HG02840 (cell line): ENCODE results near the gene NDUFAF2.
"Not testable (repeated sequence)": the region's sequence is repeated elsewhere in the genome, so short reads cannot be mapped to it uniquely, and the experiment has no call there.

Experiments used
- ATAC-seq: cut with Tn5 transposase; IDR thresholded peaks from one replicate; pipeline ENCODE4 v1.9.1; 2021; ENCODE audit warnings: mild to moderate bottlenecking, moderate library complexity, moderate number of reproducible peaks; ENCODE audit not compliant: unreplicated experiment, low FRiP score

The NDUFAF2 gene

DNA sequence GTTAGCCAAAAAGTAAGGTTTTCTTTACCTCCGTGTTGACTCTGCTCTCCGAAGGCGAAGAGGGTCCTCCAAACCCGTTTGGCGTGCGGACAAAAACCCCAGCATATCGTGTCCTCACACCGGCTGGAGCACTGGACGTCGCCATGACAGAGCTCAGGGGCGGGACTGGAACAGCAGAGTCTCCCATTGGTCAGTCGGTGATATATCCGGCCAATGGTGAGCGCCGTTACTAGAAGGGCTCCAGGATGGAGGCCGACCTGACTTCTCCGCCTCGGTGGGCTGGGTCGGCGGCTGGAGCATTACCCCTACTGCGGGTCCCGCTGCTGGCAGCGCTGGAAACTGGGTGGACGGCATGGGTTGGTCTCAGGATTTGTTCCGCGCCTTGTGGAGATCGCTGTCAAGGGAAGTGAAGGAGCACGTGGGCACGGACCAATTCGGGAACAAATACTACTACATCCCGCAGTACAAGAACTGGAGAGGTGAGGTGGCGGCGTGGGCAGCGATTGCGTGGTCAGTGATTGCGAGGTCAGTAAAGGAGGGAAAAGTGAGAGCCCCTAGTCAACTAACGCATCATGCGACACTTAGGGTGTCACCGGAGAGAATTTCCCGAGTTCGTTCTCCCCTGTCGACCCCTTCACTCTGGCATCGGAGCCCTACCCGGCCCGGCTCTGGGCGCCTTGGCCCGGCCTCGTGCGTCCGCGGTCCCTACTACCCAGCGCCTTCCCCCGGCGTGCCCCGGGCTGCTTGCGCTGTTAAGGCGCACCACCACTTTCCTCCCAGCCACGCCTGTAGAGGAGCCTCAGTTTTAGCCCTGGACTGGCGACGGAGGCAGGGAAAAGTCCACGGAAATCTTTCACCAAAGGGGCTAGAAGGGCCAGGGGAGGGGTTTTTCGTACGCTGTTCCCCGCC, at the start of gene NDUFAF2, which contains the start of gene ERCC8:
Gene NDUFAF2 (plus strand): TSS at position 302 of the 909 bp plus-strand sequence. CDS start 51 bp downstream, at position 353.
Gene ERCC8 (minus strand): TSS at position 167 of the 909 bp plus-strand sequence. CDS start 62 bp downstream, at position 105.
- peak; percentile 100 for ATAC-seq

DNA sequence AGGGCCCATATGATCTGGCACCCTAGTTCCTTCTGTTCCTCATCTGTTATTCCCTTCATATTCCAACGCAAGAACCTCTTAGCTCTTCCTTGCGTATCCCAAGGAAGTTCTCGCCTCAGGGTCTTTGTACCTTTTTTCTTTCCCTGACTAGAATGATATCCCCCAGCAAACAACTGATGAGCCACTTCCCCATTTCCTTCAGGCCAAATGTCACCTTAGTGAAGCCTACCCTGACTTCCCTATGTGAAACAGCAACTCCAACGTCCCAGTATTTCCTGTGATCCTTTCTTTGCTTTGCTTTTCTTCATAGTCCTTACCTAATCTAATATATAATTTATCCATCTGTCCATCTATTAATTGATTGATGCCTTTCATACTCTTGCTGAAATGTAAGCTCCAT, 48.0 kb upstream of the NDUFAF2 start:
- no peak for ATAC-seq

GRCh38 chr5:60903356-60903755, 41.6 kb upstream of the NDUFAF2 start:
- no peak for ATAC-seq

GRCh38 chr5:60916646-60917045, 28.4 kb upstream of the NDUFAF2 start:
- ATAC-seq = no peak

GRCh38 chr5:60918466-60918865, 26.5 kb upstream of the NDUFAF2 start:
- no peak for ATAC-seq

- ATAC-seq = no peak
These were observed 17.6 kb upstream of the NDUFAF2 start for GRCh38 chr5:60927450-60927849.

- no peak for ATAC-seq
These were observed 16.0 kb upstream of the NDUFAF2 start for GRCh38 chr5:60929024-60929423.

- ATAC-seq = no peak
These were observed 1.4 kb upstream of the NDUFAF2 start for GRCh38 chr5:60943624-60944023.

DNA sequence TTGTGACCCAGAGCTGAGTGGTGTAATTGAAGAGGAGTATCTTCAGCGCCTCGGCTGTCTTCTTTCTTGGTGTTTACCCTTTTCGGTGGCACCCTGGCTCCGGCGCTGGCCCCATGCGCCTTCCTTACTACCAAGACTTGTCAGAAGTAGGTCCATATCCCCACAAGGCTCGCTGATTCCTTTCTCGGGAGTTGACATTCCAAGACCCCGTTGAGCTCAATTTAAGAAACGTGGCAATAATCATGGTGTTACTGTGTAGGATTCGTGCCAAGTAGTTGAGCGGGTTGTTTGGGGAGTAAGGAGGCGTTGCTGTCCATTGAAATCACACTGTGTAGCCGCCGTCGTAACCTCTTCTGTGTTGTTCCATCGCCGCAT, 795 bp downstream of the NDUFAF2 start:
- peak; percentile 31 for ATAC-seq

- no peak for ATAC-seq
These were observed 3.7 kb downstream of the NDUFAF2 start for GRCh38 chr5:60948738-60949137.

DNA sequence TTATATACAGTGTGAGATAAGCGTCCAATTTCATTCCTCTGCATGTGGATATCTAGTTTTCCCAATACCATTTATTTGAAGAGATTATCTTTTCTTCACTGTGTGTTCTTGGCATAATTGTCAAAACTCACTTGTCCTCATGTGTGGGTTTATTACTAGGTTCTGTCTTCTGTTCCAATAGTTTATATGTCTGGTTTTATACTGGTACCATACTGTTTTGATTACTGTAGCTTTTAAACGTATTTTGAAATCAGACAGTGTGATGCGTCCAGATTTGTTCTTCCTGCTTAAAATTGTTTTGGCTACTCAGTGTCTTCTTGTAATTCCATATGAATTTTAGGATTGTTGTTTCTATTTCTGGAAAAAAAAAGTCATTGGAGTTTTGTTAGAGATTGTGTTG, 10.2 kb downstream of the NDUFAF2 start:
- ATAC-seq = no peak

GRCh38 chr5:60958088-60958487, 13.1 kb downstream of the NDUFAF2 start:
- ATAC-seq = no peak

GRCh38 chr5:60958712-60959111, 13.7 kb downstream of the NDUFAF2 start:
- ATAC-seq = no peak

GRCh38 chr5:60959156-60959555, 14.2 kb downstream of the NDUFAF2 start:
- no peak for ATAC-seq

GRCh38 chr5:60960591-60960990, 15.6 kb downstream of the NDUFAF2 start:
- no peak for ATAC-seq

GRCh38 chr5:60961685-60962084, 16.7 kb downstream of the NDUFAF2 start:
- no peak for ATAC-seq

DNA sequence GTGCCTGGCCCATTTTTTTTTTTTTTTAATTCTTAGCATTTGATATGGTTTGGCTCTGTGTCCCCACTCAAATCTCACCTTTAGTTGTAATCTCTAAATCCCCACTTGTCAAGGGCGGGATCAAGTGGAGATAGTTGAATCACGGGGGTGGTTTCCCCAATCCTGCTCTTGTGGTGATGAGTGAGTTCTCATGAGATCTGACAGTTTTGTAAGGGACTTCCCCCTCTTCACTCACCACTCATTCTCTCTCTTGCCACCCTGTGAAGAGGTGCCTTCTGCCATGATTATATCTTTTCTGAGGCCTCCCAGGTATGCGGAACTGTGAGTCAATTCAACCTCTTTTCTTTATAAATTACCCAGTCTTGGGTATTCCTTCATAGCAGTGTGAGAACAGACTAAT, 27.2 kb downstream of the NDUFAF2 start:
- ATAC-seq = no peak

- ATAC-seq = no peak
These were observed 33.1 kb downstream of the NDUFAF2 start for GRCh38 chr5:60977956-60978737.

DNA sequence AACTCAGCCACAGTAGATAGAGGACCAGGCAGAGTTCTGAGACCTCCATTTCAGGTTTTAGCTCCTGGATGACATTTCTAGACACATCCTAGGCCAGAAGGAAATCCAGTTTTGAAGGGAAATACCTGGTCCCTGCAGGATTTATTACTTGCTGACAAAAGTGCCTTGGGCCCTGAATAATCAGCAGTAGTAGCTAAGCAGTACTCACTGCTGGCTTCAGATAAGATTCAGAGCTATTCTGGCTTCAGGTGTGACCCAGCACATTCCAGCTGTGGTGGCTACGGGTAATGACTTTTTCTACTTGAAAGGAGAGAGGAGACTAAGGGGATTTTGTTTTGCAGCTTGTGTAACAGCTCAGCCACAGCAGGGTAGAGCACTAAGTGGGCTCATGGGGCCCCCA, 34.0 kb downstream of the NDUFAF2 start:
- no peak for ATAC-seq

GRCh38 chr5:60980511-60980910, 35.5 kb downstream of the NDUFAF2 start:
- ATAC-seq = no peak

DNA sequence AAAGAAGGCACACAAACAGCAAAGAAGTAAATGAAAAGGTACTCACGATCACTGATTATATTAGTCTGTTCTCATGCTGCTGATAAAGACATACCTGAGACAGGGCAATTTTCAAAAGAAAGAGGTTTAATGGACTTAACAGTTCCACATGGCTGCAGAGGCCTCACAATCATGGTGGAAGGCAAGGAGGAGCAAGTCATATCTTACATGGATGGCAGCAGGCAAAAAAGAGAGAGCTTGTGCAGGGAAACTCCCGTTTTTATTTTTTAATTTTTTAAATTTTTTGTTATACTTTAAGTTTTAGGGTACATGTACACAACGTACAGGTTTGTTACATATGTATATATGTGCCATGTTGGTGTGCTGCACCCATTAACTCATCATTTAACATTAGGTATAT, 37.1 kb downstream of the NDUFAF2 start:
- ATAC-seq = not testable (repeated sequence)
